K562 (cell line): ENCODE data around the gene SDHC. TPM values are rescaled to one million over a fixed set of nuclear protein-coding genes. Genes with fewer than 3 reads are reported as not detected.

ENCODE experiments used
- CEBPZ ChIP-seq: fragments of 150-350 bp; IDR thresholded peaks from 2 replicates; pipeline ENCODE4 v1.6.1; 2014; ENCODE audit warnings: low read depth, mild to moderate bottlenecking, low read length, borderline replicate concordance
- CREB5 ChIP-seq: fragments of 250-450 bp; sonication (Bioruptor Pico); IDR thresholded peaks from 2 replicates; pipeline ENCODE4 v1.5.0; 2020; ENCODE audit warnings: mild to moderate bottlenecking
- CREBBP ChIP-seq: IDR thresholded peaks from one replicate; pipeline ENCODE4 v1.6.1; 2012; ENCODE audit warnings: low read depth, mild to moderate bottlenecking, control low read depth, inconsistent platforms, low read length
- ESRRA ChIP-seq: fragments of 450-650 bp; IDR thresholded peaks from 2 replicates; pipeline ENCODE4 v1.6.1; 2014; ENCODE audit warnings: low read depth, mild to moderate bottlenecking, moderate library complexity, borderline replicate concordance
- ETV6 ChIP-seq, 3 experiments: fragments of 150-350 bp in 1 of 3; sonication (generic) in 1 of 3; formaldehyde crosslinking in 1 of 3; IDR thresholded peaks; 2 replicates each; pipeline versions ENCODE4 v1.6.1 to v1.8.0; 2014 to 2022; ENCODE audit warnings: borderline replicate concordance in 2 of 3, low read depth in 2 of 3, antibody characterized with exemption in 1 of 3, low read length in 1 of 3, mild to moderate bottlenecking in 1 of 3, missing genetic modification reagents in 1 of 3
- FOXP1 ChIP-seq: sonication (generic); formaldehyde crosslinking; IDR thresholded peaks from 2 replicates; pipeline ENCODE4 v1.8.0; 2022; ENCODE audit warnings: mild to moderate bottlenecking, missing genetic modification reagents
- GATAD2B ChIP-seq: fragments of 450-650 bp; IDR thresholded peaks from 2 replicates; pipeline ENCODE4 v1.6.1; 2017; ENCODE audit warnings: mild to moderate bottlenecking, borderline replicate concordance
- HMBOX1 ChIP-seq: sonication (generic); IDR thresholded peaks from 2 replicates; pipeline ENCODE4 v1.6.1; 2016
- IRF2 ChIP-seq: sonication (generic); formaldehyde crosslinking; IDR thresholded peaks from 2 replicates; pipeline ENCODE4 v1.8.1; 2022; ENCODE audit warnings: mild to moderate bottlenecking, missing genetic modification reagents
- KAT2B ChIP-seq: IDR thresholded peaks from one replicate; pipeline ENCODE4 v1.6.1; 2012; ENCODE audit warnings: low read depth, mild to moderate bottlenecking, control low read depth, inconsistent platforms, low read length, moderate library complexity
- LARP7 ChIP-seq: fragments of 450-650 bp; IDR thresholded peaks from 2 replicates; pipeline ENCODE4 v1.6.1; 2016
- MCM2 ChIP-seq: fragments of 450-650 bp; IDR thresholded peaks from 2 replicates; pipeline ENCODE4 v1.6.1; 2017; ENCODE audit warnings: low read depth, mild to moderate bottlenecking
- NCOR1 ChIP-seq: fragments of 450-650 bp; IDR thresholded peaks from 2 replicates; pipeline ENCODE4 v1.6.1; 2016; ENCODE audit warnings: mild to moderate bottlenecking, moderate library complexity
- PHF20 ChIP-seq: fragments of 450-650 bp; IDR thresholded peaks from 2 replicates; pipeline ENCODE4 v1.6.1; 2018; ENCODE audit not compliant: partially characterized antibody
- RHOXF2B ChIP-seq: fragments of 250-450 bp; sonication (Bioruptor Pico); conservative IDR thresholded peaks from 2 replicates; pipeline ENCODE4 v1.5.1; 2021
- SAFB2 ChIP-seq: fragments of 200-400 bp; formaldehyde crosslinking; IDR thresholded peaks from 2 replicates; pipeline ENCODE4 v1.6.1; 2018; ENCODE audit warnings: borderline replicate concordance, low read length, low read depth, moderate library complexity; ENCODE audit not compliant: severe bottlenecking
- SMARCB1 ChIP-seq: IDR thresholded peaks from 2 replicates; pipeline ENCODE4 v1.6.1; 2011; ENCODE audit warnings: improper control_type of control experiment, low read depth; ENCODE audit not compliant: insufficient read length
- SRSF7 ChIP-seq: fragments of 200-400 bp; formaldehyde crosslinking; optimal IDR thresholded peaks from 2 replicates; pipeline ENCODE3; 2017; ENCODE audit warnings: mild to moderate bottlenecking, low read depth, low read length
- TEAD2 ChIP-seq: fragments of 450-650 bp; IDR thresholded peaks from 2 replicates; pipeline ENCODE4 v1.6.1; 2016; ENCODE audit warnings: missing genetic modification characterization, control low read depth, missing compliant biosample characterization
- USF2 ChIP-seq: sonication (generic); formaldehyde crosslinking; IDR thresholded peaks from 2 replicates; pipeline ENCODE4 v1.5.0; 2020; ENCODE audit warnings: missing genetic modification reagents
- ZKSCAN3 ChIP-seq: fragments of 250-450 bp; sonication (Bioruptor Pico); IDR thresholded peaks from 2 replicates; pipeline ENCODE4 v1.4.0; 2020
- ZNF140 ChIP-seq: fragments of 250-450 bp; sonication (Bioruptor Pico); IDR thresholded peaks from 2 replicates; pipeline ENCODE4 v1.8.0; 2021; ENCODE audit warnings: moderate library complexity, mild to moderate bottlenecking, inconsistent platforms
- ZNF77 ChIP-seq: fragments of 250-450 bp; sonication (Bioruptor Pico); IDR thresholded peaks from 2 replicates; pipeline ENCODE4 v1.5.0; 2020
- polyA plus RNA-seq, 8 experiments: library from polyadenylated mRNA; depleted of rRNA in 4 of 8; stranded (reverse) in 5 of 8; unstranded in 3 of 8; fragments of >200 nt; fragmentation: Nextera tagmentation in 2 of 8; fragmentation: Illumina TruSeq in 1 of 8; extraction: Ambion mirVana in 2 of 8; extraction: Trizol in 1 of 8; gene quantifications; 2 replicates each; pipeline versions ENCODE4 v1.2.1 to v1.2.3, GENCODE V29; 2011 to 2014; ENCODE audit warnings: inconsistent platforms in 1 of 8, missing spikeins in 1 of 8
- total RNA-seq, 7 experiments: library from RNA; depleted of rRNA in 6 of 7; stranded (reverse); fragments of >200 nt in 6 of 7; fragmentation: Illumina TruSeq in 2 of 7; extraction: Trizol in 2 of 7; gene quantifications; 2 replicates each; pipeline versions ENCODE4 v1.2.1 to v1.2.3, GENCODE V29; 2011 to 2021; ENCODE audit warnings: low replicate concordance in 1 of 7

SDHC gene
- total and polyA plus RNA-seq, 9 of the 15 experiments (the other 6 are each of a cell fraction or from before 2014, with no cell fraction given): 7.7 to 309 (median 174) TPM

- no peak for TF ChIP-seq KAT2B
- TF ChIP-seq IRF2 (CRISPR knock-in tag): no peak
- peak; percentile 61 for TF ChIP-seq ESRRA
- no peak for TF ChIP-seq CREB5
- TF ChIP-seq SMARCB1: no peak
- TF ChIP-seq FOXP1 (CRISPR knock-in tag): peak; percentile 90; the same call in 1 of the 2 replicates
- no peak for TF ChIP-seq ETV6 (IDR thresholded peaks at IDR 0.05; ENCODE audit: borderline replicate concordance in 1 of 2, low read depth in 2 of 2, low read length in 1 of 2)
- no peak for TF ChIP-seq ETV6 (CRISPR knock-in tag; IDR thresholded peaks at IDR 0.05; ENCODE audit: borderline replicate concordance)
- TF ChIP-seq ZNF140 (CRISPR knock-in tag): no peak
- TF ChIP-seq GATAD2B: no peak; the same call in 1 of the 2 replicates
- no peak for TF ChIP-seq ZNF77 (CRISPR knock-in tag)
- no peak for TF ChIP-seq ZKSCAN3
- no peak for TF ChIP-seq SRSF7
- no peak for TF ChIP-seq CREBBP
- no peak for TF ChIP-seq CEBPZ
- TF ChIP-seq LARP7: no peak
- TF ChIP-seq SAFB2: no peak
- TF ChIP-seq NCOR1: no peak; the same call in 1 of the 2 replicates
- TF ChIP-seq HMBOX1: no peak; the same call in 1 of the 2 replicates
- TF ChIP-seq MCM2: no peak
- 0 out of 2 replicates have a peak, but pooled peaks have one; percentile 15 for TF ChIP-seq TEAD2
- no peak for TF ChIP-seq RHOXF2B (CRISPR knock-in tag)
- peak; percentile 81 for TF ChIP-seq PHF20
- peak; percentile 89 for TF ChIP-seq USF2
Observed at GRCh38 chr1:161314201-161314981, at the start of gene SDHC (continued).
